B cell (primary cell): ENCODE data around the gene KATNA1. TPM values are rescaled to one million over a fixed set of nuclear protein-coding genes. Genes with fewer than 3 reads are reported as not detected.

Source experiments
- ATAC-seq: fragments of 200-7000 bp; cut with Tn5 transposase; one replicate; pipeline ENCODE4 v1.10.0; 2021; ENCODE audit warnings: low read depth, mild to moderate bottlenecking, moderate number of reproducible peaks, moderate library complexity
- CTCF ChIA-PET: fragments of 350-600 bp; sonication (Branson Sonifier 250); formaldehyde crosslinking; loops from one replicate; lab custom pipeline; 2021; ENCODE audit warnings: antibody characterized with exemption, inconsistent platforms; lab: Charles Lee
- POLR2A ChIA-PET: fragments of 350-600 bp; sonication (Branson Sonifier 250); formaldehyde crosslinking; loops from one replicate; lab custom pipeline; 2021; ENCODE audit warnings: antibody characterized with exemption; lab: Charles Lee
- DNase-seq: peaks from one replicate; pipeline ENCODE4 v3.0.0; 2013
- H2AFZ ChIP-seq: 2 replicates; pipeline ENCODE4 v1.6.1; 2012; ENCODE audit warnings: mild to moderate bottlenecking, low read depth, low read length; ENCODE audit not compliant: insufficient read depth, poor library complexity, severe bottlenecking
- H3K27ac ChIP-seq, 2 donors: 1 replicate in 1 of 2; 2 replicates in 1 of 2; pipeline ENCODE4 v1.5.1; 2012 to 2013; ENCODE audit warnings: low read length in 2 of 2, mild to moderate bottlenecking in 2 of 2, moderate library complexity in 1 of 2
- H3K27me3 ChIP-seq, 4 experiments: fragments of 200-600 bp in 1 of 4; sonication (generic) in 1 of 4; replicated peaks in 1 of 4; 1 replicate in 2 of 4; 2 replicates in 2 of 4; pipeline versions ENCODE4 v1.6.1 to v1.7.0; 2013 to 2016; ENCODE audit warnings: low read length in 3 of 4, mild to moderate bottlenecking in 2 of 4, mixed read lengths in 1 of 4, moderate library complexity in 1 of 4; ENCODE audit not compliant: insufficient read depth in 4 of 4, control insufficient read depth in 3 of 4; ENCODE audit errors: control extremely low read depth in 1 of 4
- H3K36me3 ChIP-seq, 2 experiments: replicated peaks in 1 of 2; 1 replicate in 1 of 2; 2 replicates in 1 of 2; pipeline versions ENCODE4 v1.6.1 to v1.7.1; 2013; ENCODE audit warnings: low read length in 1 of 2; ENCODE audit not compliant: insufficient read depth in 2 of 2, control insufficient read depth in 1 of 2; ENCODE audit errors: control extremely low read depth in 1 of 2, extremely low read depth in 1 of 2
- H3K4me1 ChIP-seq, 2 donors: fragments of 200-600 bp in 1 of 2; sonication (generic) in 1 of 2; 1 replicate in 1 of 2; 2 replicates in 1 of 2; pipeline versions ENCODE4 v1.5.1 to v1.6.1; 2013 to 2017; ENCODE audit warnings: low read length in 2 of 2; ENCODE audit not compliant: control insufficient read depth in 2 of 2, insufficient read depth in 2 of 2
- H3K4me2 ChIP-seq: replicated peaks from 2 replicates; pipeline ENCODE3; 2012; ENCODE audit warnings: mild to moderate bottlenecking, low read depth, low read length; ENCODE audit not compliant: poor library complexity, severe bottlenecking
- H3K4me3 ChIP-seq, 5 experiments: fragments of 200-600 bp in 1 of 5; sonication (generic) in 1 of 5; 1 replicate in 3 of 5; 2 replicates in 2 of 5; pipeline versions ENCODE4 v1.5.1 to v1.7.0; 2011 to 2016; ENCODE audit warnings: low read length in 4 of 5, mild to moderate bottlenecking in 4 of 5, low read depth in 2 of 5, control low read depth in 1 of 5, moderate library complexity in 1 of 5; ENCODE audit not compliant: insufficient read depth in 1 of 5; ENCODE audit errors: control extremely low read depth in 1 of 5, extremely low read depth in 1 of 5
- H3K79me2 ChIP-seq: fragments of 200-600 bp; sonication (generic); one replicate; pipeline ENCODE4 v1.6.0; 2016; ENCODE audit warnings: low read length; ENCODE audit not compliant: control insufficient read depth, insufficient read depth
- H3K9ac ChIP-seq: fragments of 200-600 bp; sonication (generic); 2 replicates; pipeline ENCODE4 v1.6.1; 2017; ENCODE audit warnings: mild to moderate bottlenecking, low read length, moderate library complexity
- H3K9me3 ChIP-seq, 3 donors: one replicate each; pipeline versions ENCODE4 v1.6.1 to v1.7.1; 2013; ENCODE audit warnings: low read length in 2 of 3; ENCODE audit not compliant: control insufficient read depth in 2 of 3, insufficient read depth in 1 of 3; ENCODE audit errors: control extremely low read depth in 1 of 3
- H4K20me1 ChIP-seq: 2 replicates; pipeline ENCODE4 v1.6.0; 2012; ENCODE audit warnings: mild to moderate bottlenecking, low read length; ENCODE audit not compliant: insufficient read depth, control insufficient read depth, poor library complexity, severe bottlenecking
- H3K27ac Mint-ChIP-seq: one replicate; pipeline ENCODE4 v1.8.0; 2021; ENCODE audit warnings: mixed read lengths
- H3K27me3 Mint-ChIP-seq: one replicate; pipeline ENCODE4 v1.8.0; 2021; ENCODE audit warnings: mixed read lengths
- H3K4me1 Mint-ChIP-seq: one replicate; pipeline ENCODE4 v1.8.0; 2021; ENCODE audit warnings: mixed read lengths
- H3K4me3 Mint-ChIP-seq: one replicate; pipeline ENCODE4 v1.8.0; 2021; ENCODE audit warnings: mixed read lengths
- H3K9me3 Mint-ChIP-seq: one replicate; pipeline ENCODE4 v1.8.0; 2022; ENCODE audit warnings: mixed read lengths; ENCODE audit not compliant: insufficient read depth
- EZH2 ChIP-seq: IDR thresholded peaks from 2 replicates; pipeline ENCODE4 v1.6.1; 2012; ENCODE audit warnings: borderline replicate concordance, low read depth, mild to moderate bottlenecking, moderate library complexity, low read length; ENCODE audit not compliant: insufficient read depth, poor library complexity, severe bottlenecking
- WGBS: methylation state at CpG from one replicate; pipeline ENCODE4 v1.1.5; 2013; ENCODE audit warnings: missing lambda C conversion rate; ENCODE audit not compliant: insufficient coverage; 5-methylcytosine and 5-hydroxymethylcytosine counted together
- intact Hi-C: fragments of 100-400 bp; cut with micrococcal nuclease; formaldehyde crosslinking; loops from one replicate; pipeline ENCODE4 v1.10.0; 2022
- polyA plus RNA-seq: library from polyadenylated mRNA; depleted of rRNA; stranded (reverse); fragments of >200 nt; gene quantifications from 2 replicates; pipeline ENCODE4 v1.2.3, GENCODE V29; 2012
- total RNA-seq, 2 donors: library from RNA; stranded (reverse); fragments of 120-200 nt in 1 of 2; gene quantifications; 1 replicate in 1 of 2; 2 replicates in 1 of 2; pipeline versions ENCODE4 v1.2.3 to v1.2.4, GENCODE V29; 2013 to 2022
- TF ChIP-seq, protein P1 (sequence below): fragments of 200-600 bp; IDR thresholded peaks from one replicate; pipeline ENCODE4 v1.8.0; 2022; ENCODE audit warnings: antibody characterized with exemption, mild to moderate bottlenecking

The KATNA1 gene
- total and polyA plus RNA-seq, 2 donors (not counting 1 experiment from before 2014, with no cell fraction given) = 10.6 to 19.8 TPM

- no peak for ATAC-seq
- Mint-ChIP-seq H3K27ac (no peak overlapping the region), H3K4me1 (peaks cover 36% of the 10 kb centered on the region), H3K9me3 (no peaks in the 10 kb centered on the region), H3K4me3 (no peak overlapping the region), H3K27me3 (no peaks in the 10 kb centered on the region)
- Histone ChIP-seq H3K4me2 (no peak overlapping the region), H3K4me1 (peaks cover 11% of the 10 kb centered on the region in 2 donors), H3K27me3 (no peaks in the 10 kb centered on the region), H3K27ac (no peak overlapping the region), H3K9me3 (no peaks in the 10 kb centered on the region), H2AFZ (no peak overlapping the region), H3K4me3 (no peak overlapping the region), H3K36me3 (peaks cover 2 to 5% of the 10 kb centered on the region in 2 experiments), H3K79me2 (peaks cover 68% of the 10 kb centered on the region), H4K20me1 (no peaks in the 10 kb centered on the region), H3K9ac (no peak overlapping the region)
- no peak for DNase-seq
- POLR2A ChIA-PET = interaction anchor here (0.7 kb wide), 1 partner anchor 39 kb away, joined by 3 read pairs; no protein-coding TSS in a partner anchor
- WGBS = 91% methylated on average over 1 of the region's 1 CpG
- intact Hi-C loops = loop anchor here (1.0 kb wide), 1 partner anchor 36 kb away; no protein-coding TSS in a partner anchor
- no peak for TF ChIP-seq EZH2
- TF ChIP-seq, protein P1, sequence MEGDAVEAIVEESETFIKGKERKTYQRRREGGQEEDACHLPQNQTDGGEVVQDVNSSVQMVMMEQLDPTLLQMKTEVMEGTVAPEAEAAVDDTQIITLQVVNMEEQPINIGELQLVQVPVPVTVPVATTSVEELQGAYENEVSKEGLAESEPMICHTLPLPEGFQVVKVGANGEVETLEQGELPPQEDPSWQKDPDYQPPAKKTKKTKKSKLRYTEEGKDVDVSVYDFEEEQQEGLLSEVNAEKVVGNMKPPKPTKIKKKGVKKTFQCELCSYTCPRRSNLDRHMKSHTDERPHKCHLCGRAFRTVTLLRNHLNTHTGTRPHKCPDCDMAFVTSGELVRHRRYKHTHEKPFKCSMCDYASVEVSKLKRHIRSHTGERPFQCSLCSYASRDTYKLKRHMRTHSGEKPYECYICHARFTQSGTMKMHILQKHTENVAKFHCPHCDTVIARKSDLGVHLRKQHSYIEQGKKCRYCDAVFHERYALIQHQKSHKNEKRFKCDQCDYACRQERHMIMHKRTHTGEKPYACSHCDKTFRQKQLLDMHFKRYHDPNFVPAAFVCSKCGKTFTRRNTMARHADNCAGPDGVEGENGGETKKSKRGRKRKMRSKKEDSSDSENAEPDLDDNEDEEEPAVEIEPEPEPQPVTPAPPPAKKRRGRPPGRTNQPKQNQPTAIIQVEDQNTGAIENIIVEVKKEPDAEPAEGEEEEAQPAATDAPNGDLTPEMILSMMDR = no peak
- CTCF ChIA-PET = interaction anchor here (0.8 kb wide), 1 partner anchor 158 kb away, joined by 3 read pairs; the partner anchor contains the start of gene ZC3H12D
Observed at GRCh38 chr6:149642829-149643580, 5.5 kb downstream of the KATNA1 start.

DNA sequence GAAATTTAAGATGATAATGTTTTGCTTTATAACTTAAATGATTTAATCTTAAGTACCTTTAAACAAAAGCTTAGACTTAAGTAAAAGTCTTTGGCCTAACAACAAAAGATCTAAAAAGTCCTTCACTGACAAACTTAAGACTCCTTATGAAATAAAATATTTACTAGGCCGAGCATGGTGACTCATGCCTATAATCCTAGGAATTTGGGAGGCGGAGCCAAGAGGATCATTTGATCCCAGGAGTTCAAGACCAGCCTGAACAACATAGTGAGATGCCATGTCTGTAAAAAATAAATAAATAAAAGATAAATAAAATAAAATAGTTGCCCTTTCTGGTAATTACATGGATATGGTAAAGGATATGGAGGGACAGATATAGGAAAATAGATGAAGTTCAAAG, 12.4 kb downstream of the KATNA1 start:
- Mint-ChIP-seq H3K4me3 (no peak overlapping the region), H3K4me1 (no peaks in the 10 kb centered on the region), H3K9me3 (no peaks in the 10 kb centered on the region), H3K27ac (no peak overlapping the region), H3K27me3 (no peaks in the 10 kb centered on the region)
- WGBS = no CpG with 5 or more reads among the region's 2 CpGs
- Histone ChIP-seq H2AFZ (no peak overlapping the region), H3K4me1 (no peaks in the 10 kb centered on the region), H3K4me3 (no peak overlapping the region), H3K36me3 (peaks cover 2 to 8% of the 10 kb centered on the region in 2 experiments), H3K27me3 (no peaks in the 10 kb centered on the region), H3K79me2 (peaks cover 8% of the 10 kb centered on the region), H3K27ac (no peak overlapping the region), H3K9me3 (no peaks in the 10 kb centered on the region), H3K9ac (no peak overlapping the region), H3K4me2 (no peak overlapping the region), H4K20me1 (no peaks in the 10 kb centered on the region)
- intact Hi-C loops = no loop called here
- TF ChIP-seq EZH2 = no peak
- TF ChIP-seq, protein P1 = no peak
- ATAC-seq = no peak
- ChIA-PET POLR2A (no interaction called here), CTCF (no interaction called here)
- no peak for DNase-seq
